ENCODE measurements around the gene PCNX3. TPM values are rescaled to one million over a fixed set of nuclear protein-coding genes. Genes with fewer than 3 reads are reported as not detected.
A peak's percentile ranks its signal among the peaks of the same experiment; 100 is the strongest.

PCNX3 gene
- total and polyA plus RNA-seq, 2 donors (not counting 3 experiments of a cell fraction or from before 2014, with no cell fraction given): 42.6 to 53.9 TPM

DNA sequence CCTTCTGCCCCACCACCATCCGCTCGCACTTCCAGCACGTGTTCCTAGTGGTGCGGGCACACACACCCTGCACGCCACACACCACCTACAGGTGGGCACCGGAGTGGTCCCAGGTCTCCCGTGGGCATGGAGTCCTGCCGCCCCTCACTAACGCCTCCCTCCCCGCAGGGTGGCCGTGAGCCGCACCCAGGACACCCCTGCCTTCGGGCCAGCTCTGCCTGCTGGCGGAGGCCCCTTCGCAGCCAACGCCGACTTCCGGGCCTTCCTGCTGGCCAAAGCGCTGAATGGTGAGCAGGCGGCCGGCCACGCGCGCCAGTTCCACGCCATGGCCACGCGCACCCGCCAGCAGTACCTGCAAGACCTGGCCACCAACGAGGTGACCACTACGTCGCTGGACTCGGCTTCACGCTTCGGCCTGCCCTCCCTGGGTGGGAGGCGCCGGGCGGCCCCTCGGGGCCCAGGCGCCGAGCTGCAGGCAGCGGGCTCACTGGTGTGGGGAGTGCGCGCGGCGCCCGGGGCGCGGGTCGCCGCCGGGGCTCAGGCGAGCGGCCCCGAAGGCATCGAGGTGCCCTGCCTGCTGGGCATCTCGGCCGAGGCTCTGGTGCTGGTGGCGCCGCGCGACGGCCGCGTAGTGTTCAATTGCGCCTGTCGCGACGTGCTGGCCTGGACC is 30.8 kb downstream of the PCNX3 start:
- no peak overlapping the region for H3K4me2 ChIP-seq (ENCODE audit: insufficient read depth, low read length)
- POLR2A ChIA-PET: interaction anchor here (0.7 kb wide), 1 partner anchor 9 kb away, joined by 3 read pairs; the partner anchor contains the start of gene SIPA1

DNA sequence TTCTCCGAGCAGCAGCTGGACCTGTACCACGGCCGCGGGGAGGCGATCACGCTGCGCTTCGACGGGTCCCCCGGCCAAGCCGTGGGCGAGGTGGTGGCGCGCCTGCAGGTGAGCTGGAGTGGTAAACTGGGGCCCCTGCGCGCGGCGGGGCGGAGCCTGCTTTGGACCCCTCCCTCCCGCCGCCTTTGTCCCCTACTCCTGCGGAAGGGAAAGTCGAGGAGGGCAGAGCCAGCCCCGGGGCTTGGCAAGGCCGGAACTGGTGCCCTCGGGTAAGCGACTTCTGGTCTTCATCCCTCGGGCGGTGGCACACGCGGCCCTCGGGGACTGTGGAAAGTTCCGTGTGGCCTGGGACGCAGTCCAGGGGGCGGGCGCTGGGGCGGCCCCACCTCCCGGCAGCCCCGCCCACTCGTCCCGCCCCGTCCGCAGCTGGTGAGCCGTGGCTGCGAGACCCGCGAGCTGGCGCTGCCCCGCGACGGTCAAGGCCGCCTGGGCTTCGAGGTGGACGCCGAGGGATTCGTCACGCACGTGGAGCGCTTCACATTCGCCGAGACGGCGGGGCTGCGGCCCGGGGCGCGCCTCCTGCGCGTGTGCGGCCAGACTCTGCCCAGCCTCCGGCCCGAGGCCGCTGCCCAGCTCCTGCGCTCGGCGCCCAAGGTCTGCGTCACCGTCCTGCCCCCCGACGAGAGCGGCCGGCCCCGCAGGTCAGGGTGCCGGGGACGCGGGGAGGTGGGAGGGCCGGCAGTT is 31.6 kb downstream of the PCNX3 start:
- Histone ChIP-seq H3K27me3 (ENCODE audit: control insufficient read depth in 2 of 2, insufficient read depth in 2 of 2, low read length in 2 of 2) (no peaks in the 10 kb centered on the region), H4K20me1 (replicated peaks; ENCODE audit: control insufficient read depth, extremely low read depth, insufficient read depth, low read length) (no peaks in the 10 kb centered on the region), H3K4me2 (ENCODE audit: insufficient read depth, low read length) (no peak overlapping the region), H3K4me3 (replicated peaks in 1 of 3; ENCODE audit: insufficient read depth in 1 of 3, low read depth in 1 of 3, low read length in 3 of 3) (peak overlapping the region in 2 of 3 experiments; percentile 37 to 38), H3K9me1 (replicated peaks; ENCODE audit: control insufficient read depth, extremely low read depth, insufficient read depth, low read length) (no peaks in the 10 kb centered on the region), H3K27ac (ENCODE audit: insufficient read depth, low read depth, low read length) (peak overlapping the region; percentile 26), H3K9ac (replicated peaks; ENCODE audit: extremely low read depth, insufficient read depth, low read length) (no peak overlapping the region), H3K36me3 (ENCODE audit: control insufficient read depth in 2 of 2, extremely low read depth in 1 of 2, insufficient read depth in 2 of 2, low read length in 2 of 2) (peaks cover 0 to 38% of the 10 kb centered on the region in 2 experiments), H3K9me3 (replicated peaks; ENCODE audit: control insufficient read depth, insufficient read depth, low read length) (no peaks in the 10 kb centered on the region), H2AFZ (ENCODE audit: low read depth, low read length) (peak overlapping the region; percentile 46), H3K4me1 (ENCODE audit: control insufficient read depth, extremely low read depth, insufficient read depth, low read length) (peaks cover 21% of the 10 kb centered on the region), H3K79me2 (ENCODE audit: control insufficient read depth, insufficient read depth, low read length) (no peaks in the 10 kb centered on the region)
- DNase-seq (ENCODE audit: low read depth, low spot score): peak; percentile 66
- intact Hi-C loops (cut with micrococcal nuclease): no loop called here
- CTCF ChIA-PET: interaction anchor here (0.6 to 1.7 kb wide), 3 partner anchors 9 to 227 kb away, joined by 3 to 9 read pairs (median 4); partner anchors contain the start of gene SIPA1
- BruUV-seq (replicated peaks): no TSS peak
- TF ChIP-seq, protein P1, sequence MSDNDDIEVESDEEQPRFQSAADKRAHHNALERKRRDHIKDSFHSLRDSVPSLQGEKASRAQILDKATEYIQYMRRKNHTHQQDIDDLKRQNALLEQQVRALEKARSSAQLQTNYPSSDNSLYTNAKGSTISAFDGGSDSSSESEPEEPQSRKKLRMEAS (IDR thresholded peaks at IDR 0.05; ENCODE audit: insufficient read depth, insufficient read length): peak; percentile 49
- TF ChIP-seq POLR2A (IDR thresholded peaks at IDR 0.05; ENCODE audit: low read depth, low read length) (peak; percentile 69), MYC (IDR thresholded peaks at IDR 0.05; ENCODE audit: low read depth, low read length) (no peak), POLR2AphosphoS5 (IDR thresholded peaks at IDR 0.05; ENCODE audit: insufficient read depth, low read depth, low read length) (peak; percentile 81)
- no peak for FAIRE-seq
- dilution Hi-C loops (cut with MboI; ENCODE audit: extremely low pct_ligation_motif_present, low sequenced_read_pairs): no loop called here
- POLR2A ChIA-PET: interaction anchor here (0.7 kb wide), 1 partner anchor 9 kb away, joined by 3 read pairs; the partner anchor contains the start of gene SIPA1

More for the DNA sequence above, 30.8 kb downstream of the PCNX3 start:
- Histone ChIP-seq H3K79me2 (ENCODE audit: control insufficient read depth, insufficient read depth, low read length) (peaks cover 2% of the 10 kb centered on the region), H3K4me3 (replicated peaks in 1 of 3; ENCODE audit: insufficient read depth in 1 of 3, low read depth in 1 of 3, low read length in 3 of 3) (no peak overlapping the region), H3K36me3 (ENCODE audit: control insufficient read depth in 2 of 2, extremely low read depth in 1 of 2, insufficient read depth in 2 of 2, low read length in 2 of 2) (peaks cover under 1 to 40% of the 10 kb centered on the region in 2 experiments), H3K4me1 (ENCODE audit: control insufficient read depth, extremely low read depth, insufficient read depth, low read length) (peaks cover 18% of the 10 kb centered on the region), H4K20me1 (replicated peaks; ENCODE audit: control insufficient read depth, extremely low read depth, insufficient read depth, low read length) (no peaks in the 10 kb centered on the region), H3K9ac (replicated peaks; ENCODE audit: extremely low read depth, insufficient read depth, low read length) (no peak overlapping the region), H3K27ac (ENCODE audit: insufficient read depth, low read depth, low read length) (no peak overlapping the region), H3K9me1 (replicated peaks; ENCODE audit: control insufficient read depth, extremely low read depth, insufficient read depth, low read length) (no peaks in the 10 kb centered on the region), H3K9me3 (replicated peaks; ENCODE audit: control insufficient read depth, insufficient read depth, low read length) (no peaks in the 10 kb centered on the region), H3K27me3 (ENCODE audit: control insufficient read depth in 2 of 2, insufficient read depth in 2 of 2, low read length in 2 of 2) (no peaks in the 10 kb centered on the region), H2AFZ (ENCODE audit: low read depth, low read length) (no peak overlapping the region)
- CTCF ChIA-PET: interaction anchor here (1.2 to 1.7 kb wide), 2 partner anchors 9 to 21 kb away, joined by 4 to 9 read pairs; partner anchors contain the start of gene SIPA1
- TF ChIP-seq POLR2A (IDR thresholded peaks at IDR 0.05; ENCODE audit: low read depth, low read length) (no peak), JUN (IDR thresholded peaks at IDR 0.05; ENCODE audit: borderline replicate concordance, insufficient read depth, insufficient read length, low read depth) (no peak), MYC (IDR thresholded peaks at IDR 0.05; ENCODE audit: low read depth, low read length) (no peak), FOS (IDR thresholded peaks at IDR 0.05; ENCODE audit: borderline replicate concordance, insufficient read depth, low read length) (no peak), POLR2AphosphoS5 (IDR thresholded peaks at IDR 0.05; ENCODE audit: insufficient read depth, low read depth, low read length) (no peak), GATA2 (IDR thresholded peaks at IDR 0.05; ENCODE audit: insufficient read depth, insufficient read length, low read depth, low read length) (no peak)
- TF ChIP-seq, protein P1 (IDR thresholded peaks at IDR 0.05; ENCODE audit: insufficient read depth, insufficient read length): no peak
- dilution Hi-C loops (cut with MboI; ENCODE audit: extremely low pct_ligation_motif_present, low sequenced_read_pairs) (no loop called here), intact Hi-C loops (cut with micrococcal nuclease) (no loop called here)
- BruUV-seq (replicated peaks): no TSS peak
- no peak for FAIRE-seq
- DNase-seq (ENCODE audit: low read depth, low spot score): no peak
